ENCODE data around the gene AVPI1.

The AVPI1 gene

DNA sequence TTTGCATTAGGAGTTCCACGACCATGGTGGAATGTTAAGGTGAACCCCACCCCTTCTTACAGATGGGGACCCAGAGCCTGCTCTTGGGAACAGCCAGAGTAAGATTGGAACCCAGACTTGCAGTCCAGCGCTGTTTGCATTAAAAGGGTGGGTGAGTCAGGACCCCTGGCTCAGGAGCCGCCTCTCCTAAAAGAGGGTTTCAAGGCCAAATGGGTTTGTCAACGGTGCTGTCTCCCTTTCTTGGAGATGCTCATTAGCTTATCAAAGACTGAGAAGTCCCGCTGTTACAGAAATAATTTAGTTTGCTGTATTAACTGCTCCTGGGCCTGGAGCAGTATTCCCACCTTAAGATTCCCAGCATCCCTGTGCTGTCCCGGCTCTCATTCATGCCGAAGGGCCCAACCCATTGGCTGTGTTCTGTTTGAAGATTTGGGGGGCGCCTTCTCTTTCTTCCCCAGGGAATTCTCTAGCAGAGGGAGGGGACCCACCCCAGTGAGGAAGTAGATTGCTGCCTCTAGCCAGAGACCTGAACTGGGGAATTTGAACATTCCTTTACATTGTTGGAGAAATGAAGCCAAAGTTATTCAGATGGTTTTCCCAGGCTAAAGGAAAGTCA, 28.3 kb upstream of the AVPI1 start:
- CTCF ChIA-PET, result interaction anchor here (1.3 to 21.1 kb wide), 6 partner anchors 10 to 143 kb away, joined by 4 to 664 read pairs (median 80); partner anchors contain the start of genes ANKRD2, AVPI1 and ZFYVE27
- no peak for TF ChIP-seq CTCF (IDR thresholded peaks at IDR 0.05; ENCODE audit: insufficient read depth, low read length, missing control alignments)
- DNase-seq (ENCODE audit: low read depth, low spot score), result no peak
- H3K4me3 ChIP-seq (ENCODE audit: low read depth, low read length), result peak overlapping the region; percentile 69
- POLR2A ChIA-PET, result interaction anchor here (0.5 to 3.6 kb wide), 4 partner anchors 10 to 1696 kb away, joined by 3 to 46 read pairs (median 21); partner anchors contain the start of gene AVPI1

DNA sequence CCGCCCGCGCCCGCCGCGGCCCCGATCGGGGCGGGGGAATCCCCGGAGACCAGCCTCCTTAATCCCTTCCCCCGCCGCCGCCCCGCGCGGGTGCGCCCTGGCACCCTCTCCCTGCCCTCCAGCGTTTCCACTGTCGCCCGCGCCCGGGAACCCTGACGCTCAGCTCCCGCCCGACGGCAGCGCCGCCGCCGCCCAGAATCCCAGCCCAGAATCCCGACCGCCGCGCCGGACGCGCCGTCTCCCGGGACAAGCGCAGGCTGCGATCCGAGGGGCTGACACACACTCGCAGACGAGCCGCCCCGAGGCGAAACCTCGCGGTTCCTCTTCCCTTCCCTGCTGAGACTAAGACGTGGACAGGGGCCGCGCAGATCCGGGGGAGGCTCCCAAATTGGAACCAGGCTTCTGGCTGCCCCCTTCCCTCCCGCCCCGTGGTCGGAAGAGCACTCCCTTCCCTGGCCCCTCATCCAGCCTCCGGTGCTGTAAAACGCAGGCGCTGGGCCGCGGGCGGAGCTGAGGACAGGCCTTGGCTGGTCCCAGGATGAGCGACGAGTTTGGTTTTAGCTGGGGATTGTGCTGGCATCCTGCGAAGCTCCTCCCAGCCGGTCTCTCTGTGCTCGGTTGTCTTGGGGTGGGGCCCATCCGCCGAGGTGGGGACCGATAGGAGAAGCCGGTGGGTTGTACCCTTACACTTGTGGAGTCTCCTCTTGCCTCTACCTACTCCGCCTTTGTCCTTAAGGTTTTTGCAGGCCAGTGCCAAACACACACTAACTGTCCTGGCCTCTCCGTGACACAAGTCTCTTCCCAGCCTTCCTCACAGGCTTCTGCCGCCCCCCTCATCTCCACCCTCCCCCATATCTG, 27.6 kb upstream of the AVPI1 start:
- POLR2A ChIA-PET, result interaction anchor here (0.5 to 3.6 kb wide), 4 partner anchors 11 to 1695 kb away, joined by 3 to 46 read pairs (median 23); partner anchors contain the start of genes AVPI1 and ZFYVE27
- CTCF ChIA-PET, result interaction anchor here (0.6 to 21.1 kb wide), 8 partner anchors 10 to 142 kb away, joined by 3 to 664 read pairs (median 80); partner anchors contain the start of genes ANKRD2, AVPI1 and ZFYVE27
- no peak for DNase-seq (ENCODE audit: low read depth, low spot score)

DNA sequence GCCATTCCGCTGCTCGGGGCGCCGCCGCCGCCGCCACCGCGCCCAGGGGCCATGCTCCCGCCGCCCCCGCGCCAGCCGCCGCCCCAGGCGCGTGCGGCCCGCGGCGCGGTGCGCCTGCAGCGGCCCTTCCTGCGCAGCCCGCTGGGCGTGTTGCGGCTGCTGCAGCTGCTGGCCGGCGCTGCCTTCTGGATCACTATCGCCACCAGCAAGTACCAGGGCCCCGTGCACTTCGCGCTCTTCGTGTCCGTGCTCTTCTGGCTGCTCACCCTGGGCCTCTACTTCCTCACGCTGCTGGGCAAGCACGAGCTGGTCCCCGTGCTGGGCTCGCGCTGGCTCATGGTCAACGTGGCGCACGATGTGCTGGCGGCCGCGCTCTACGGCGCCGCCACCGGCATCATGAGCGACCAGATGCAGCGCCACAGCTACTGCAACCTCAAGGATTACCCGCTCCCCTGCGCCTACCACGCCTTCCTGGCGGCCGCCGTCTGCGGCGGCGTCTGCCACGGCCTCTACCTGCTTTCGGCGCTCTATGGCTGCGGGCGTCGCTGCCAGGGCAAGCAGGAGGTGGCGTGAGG, 26.9 kb upstream of the AVPI1 start:
- ChIA-PET POLR2A (interaction anchor here (0.7 to 3.6 kb wide), 4 partner anchors 10 to 26 kb away, joined by 3 to 46 read pairs (median 23); partner anchors contain the start of genes AVPI1 and ZFYVE27), CTCF (interaction anchor here (0.7 to 21.1 kb wide), 7 partner anchors 10 to 141 kb away, joined by 3 to 664 read pairs (median 117); partner anchors contain the start of genes ANKRD2, AVPI1 and ZFYVE27)
- H3K4me3 ChIP-seq (ENCODE audit: low read depth, low read length), result peak overlapping the region; percentile 69
- no peak for DNase-seq (ENCODE audit: low read depth, low spot score)
- TF ChIP-seq CTCF (IDR thresholded peaks at IDR 0.05; ENCODE audit: insufficient read depth, low read length, missing control alignments), result peak; percentile 33

More for the DNA sequence above, 27.6 kb upstream of the AVPI1 start:
- TF ChIP-seq CTCF (IDR thresholded peaks at IDR 0.05; ENCODE audit: insufficient read depth, low read length, missing control alignments), result no peak
- H3K4me3 ChIP-seq (ENCODE audit: low read depth, low read length), result peak overlapping the region; percentile 69

- H3K4me3 ChIP-seq (ENCODE audit: low read depth, low read length), result peak within 1 kb of the TSS; percentile 69
- TF ChIP-seq CTCF (IDR thresholded peaks at IDR 0.05; ENCODE audit: insufficient read depth, low read length, missing control alignments), result no peak
- no peak for DNase-seq (ENCODE audit: low read depth, low spot score)
- ChIA-PET POLR2A (interaction anchor here (0.6 to 3.6 kb wide), 5 partner anchors 9 to 117 kb away, joined by 3 to 46 read pairs (median 7); partner anchors contain the start of genes AVPI1 and ZFYVE27), CTCF (interaction anchor here (0.7 to 21.1 kb wide), 7 partner anchors 10 to 140 kb away, joined by 3 to 664 read pairs (median 117); partner anchors contain the start of genes ANKRD2, AVPI1 and ZFYVE27)
These were observed 26.3 kb upstream of the AVPI1 start, which contains the start of gene MARVELD1 for GRCh38 chr10:97713339-97713825. Gene MARVELD1, plus strand, starts transcription at chr10:97713730. Its CDS starts 147 bp downstream, at chr10:97713877.

- ChIA-PET CTCF (interaction anchor here (1.2 to 21.1 kb wide), 6 partner anchors 8 to 34 kb away, joined by 6 to 664 read pairs (median 132); partner anchors contain the start of genes AVPI1 and ZFYVE27), POLR2A (interaction anchor here (3.6 kb wide), 1 partner anchor 24 kb away, joined by 46 read pairs; the partner anchor contains the start of gene AVPI1)
- no peak overlapping the region for H3K4me3 ChIP-seq (ENCODE audit: low read depth, low read length)
- no peak for TF ChIP-seq CTCF (IDR thresholded peaks at IDR 0.05; ENCODE audit: insufficient read depth, low read length, missing control alignments)
- no peak for DNase-seq (ENCODE audit: low read depth, low spot score)
These were observed 24.9 kb upstream of the AVPI1 start for GRCh38 chr10:97711640-97712572.

All from AG04449 (cell line).